Endothelial cell of umbilical vein (primary cell): ENCODE results near the gene COL23A1. TPM values are rescaled to one million over a fixed set of nuclear protein-coding genes. Genes with fewer than 3 reads are reported as not detected.

Experiments used
- BruUV-seq: library from RNA; stranded (reverse); fragments of 400-500 nt; replicated peaks from 2 replicates; lab custom pipeline; 2021; lab: Mats Ljungman, UMichigan
- CTCF ChIA-PET: fragments of 300-600, 350-600 bp; sonication (Branson Sonifier 250); formaldehyde crosslinking; loops from one replicate; lab custom pipeline; 2021; ENCODE audit warnings: antibody characterized with exemption, inconsistent platforms; lab: Charles Lee
- POLR2A ChIA-PET: fragments of 300-600, 350-600 bp; sonication (Branson Sonifier 250); formaldehyde crosslinking; loops from one replicate; lab custom pipeline; 2021; ENCODE audit warnings: antibody characterized with exemption, inconsistent platforms; lab: Charles Lee
- DNase-seq: peaks from one replicate; pipeline ENCODE4 v3.0.0-alpha.2; 2011; ENCODE audit warnings: low read depth, low spot score
- FAIRE-seq: peaks from 2 replicates; lab custom pipeline; 2011; peaks lifted over from hg19 to GRCh38; lab: Jason Lieb, UNC
- H2AFZ ChIP-seq: 2 replicates; pipeline ENCODE4 v1.6.0; 2012; ENCODE audit warnings: low read depth, low read length, control low read depth, inconsistent platforms
- H3K27ac ChIP-seq: 2 replicates; pipeline ENCODE4 v1.5.1; 2011; ENCODE audit warnings: low read depth, mild to moderate bottlenecking, control low read depth, low read length, moderate library complexity; ENCODE audit not compliant: insufficient read depth
- H3K27me3 ChIP-seq, 2 experiments: 2 replicates each; pipeline versions ENCODE4 v1.6.0 to v1.6.1; 2011; ENCODE audit warnings: low read length in 2 of 2, mixed read lengths in 1 of 2; ENCODE audit not compliant: control insufficient read depth in 2 of 2, insufficient read depth in 2 of 2
- H3K36me3 ChIP-seq, 2 experiments: 2 replicates in 1 of 2; 3 replicates in 1 of 2; pipeline ENCODE4 v1.5.1; 2011; ENCODE audit warnings: low read length in 2 of 2, mild to moderate bottlenecking in 1 of 2, moderate library complexity in 1 of 2; ENCODE audit not compliant: control insufficient read depth in 2 of 2, insufficient read depth in 2 of 2; ENCODE audit errors: extremely low read depth in 1 of 2
- H3K4me1 ChIP-seq: 3 replicates; pipeline ENCODE4 v1.5.1; 2011; ENCODE audit warnings: mild to moderate bottlenecking, low read length; ENCODE audit not compliant: control insufficient read depth, insufficient read depth; ENCODE audit errors: extremely low read depth
- H3K4me2 ChIP-seq: 2 replicates; pipeline ENCODE4 v1.6.1; 2011; ENCODE audit warnings: low read length, control low read depth, mixed read lengths; ENCODE audit not compliant: insufficient read depth
- H3K4me3 ChIP-seq, 3 experiments: fragments of 200-600 bp in 1 of 3; sonication (generic), shearing (Covaris generic) in 1 of 3; replicated peaks in 1 of 3; 2 replicates each; pipeline ENCODE4 v1.5.1; 2011 to 2016; ENCODE audit warnings: control low read depth in 3 of 3, low read length in 3 of 3, mild to moderate bottlenecking in 2 of 3, inconsistent platforms in 1 of 3, low read depth in 1 of 3, moderate library complexity in 1 of 3; ENCODE audit not compliant: insufficient read depth in 1 of 3
- H3K79me2 ChIP-seq: 2 replicates; pipeline ENCODE4 v1.6.0; 2012; ENCODE audit warnings: low read length, inconsistent platforms; ENCODE audit not compliant: control insufficient read depth, insufficient read depth
- H3K9ac ChIP-seq: replicated peaks from 2 replicates; pipeline ENCODE3; 2011; ENCODE audit warnings: low read length, control low read depth; ENCODE audit not compliant: insufficient read depth; ENCODE audit errors: extremely low read depth
- H3K9me1 ChIP-seq: replicated peaks from 3 replicates; pipeline ENCODE4 v1.6.0; 2011; ENCODE audit warnings: mild to moderate bottlenecking, low read length; ENCODE audit not compliant: control insufficient read depth, insufficient read depth; ENCODE audit errors: extremely low read depth
- H3K9me3 ChIP-seq: replicated peaks from 2 replicates; pipeline ENCODE4 v1.5.1; 2012; ENCODE audit warnings: low read length, inconsistent platforms; ENCODE audit not compliant: control insufficient read depth, insufficient read depth
- H4K20me1 ChIP-seq: replicated peaks from 2 replicates; pipeline ENCODE3; 2011; ENCODE audit warnings: mild to moderate bottlenecking, low read length; ENCODE audit not compliant: control insufficient read depth, insufficient read depth; ENCODE audit errors: extremely low read depth
- CTCF ChIP-seq, 2 donors: IDR thresholded peaks; 1 replicate in 1 of 2; 2 replicates in 1 of 2; pipeline ENCODE4 v1.5.1; 2011; ENCODE audit warnings: low read length in 2 of 2, mild to moderate bottlenecking in 2 of 2, moderate library complexity in 2 of 2, control low read depth in 1 of 2, inconsistent platforms in 1 of 2, low read depth in 1 of 2; ENCODE audit not compliant: insufficient read depth in 1 of 2; ENCODE audit errors: extremely low read depth in 1 of 2
- EZH2 ChIP-seq: IDR thresholded peaks from 2 replicates; pipeline ENCODE4 v1.6.1; 2012; ENCODE audit warnings: borderline replicate concordance, low read depth, mild to moderate bottlenecking, moderate library complexity, low read length, inconsistent platforms; ENCODE audit not compliant: severe bottlenecking
- FOS ChIP-seq: IDR thresholded peaks from 2 replicates; pipeline ENCODE4 v1.6.1; 2011; ENCODE audit warnings: mild to moderate bottlenecking, low read length, moderate library complexity, borderline replicate concordance; ENCODE audit not compliant: insufficient read depth
- GATA2 ChIP-seq: IDR thresholded peaks from 2 replicates; pipeline ENCODE4 v1.7.0; 2011; ENCODE audit warnings: low read depth, mild to moderate bottlenecking, moderate library complexity, mixed read lengths, low read length; ENCODE audit not compliant: insufficient read length, insufficient read depth
- JUN ChIP-seq: IDR thresholded peaks from 2 replicates; pipeline ENCODE4 v1.6.1; 2011; ENCODE audit warnings: borderline replicate concordance, low read depth; ENCODE audit not compliant: insufficient read length, insufficient read depth
- MAX ChIP-seq: IDR thresholded peaks from 2 replicates; pipeline ENCODE4 v1.6.1; 2011; ENCODE audit not compliant: insufficient read depth, insufficient read length
- MYC ChIP-seq: IDR thresholded peaks from one replicate; pipeline ENCODE4 v1.6.1; 2011; ENCODE audit warnings: mild to moderate bottlenecking, low read depth, low read length
- POLR2A ChIP-seq: IDR thresholded peaks from 2 replicates; pipeline ENCODE4 v1.6.1; 2012; ENCODE audit warnings: low read depth, mild to moderate bottlenecking, control low read depth, low read length
- POLR2AphosphoS5 ChIP-seq: IDR thresholded peaks from 2 replicates; pipeline ENCODE4 v1.6.1; 2012; ENCODE audit warnings: low read depth, mild to moderate bottlenecking, control low read depth, low read length, moderate library complexity; ENCODE audit not compliant: insufficient read depth
- dilution Hi-C: fragments of 300-500 bp; cut with MboI; formaldehyde crosslinking; loops from one replicate; pipeline ENCODE4 v1.15.0; 2019; ENCODE audit warnings: low sequenced_read_pairs; ENCODE audit not compliant: extremely low pct_ligation_motif_present
- intact Hi-C: fragments of 100-400 bp; cut with micrococcal nuclease; formaldehyde crosslinking; loops from one replicate; pipeline ENCODE4 v1.10.0; 2022
- polyA plus RNA-seq, 4 experiments: library from polyadenylated mRNA; depleted of rRNA in 3 of 4; stranded (reverse) in 3 of 4; unstranded in 1 of 4; fragments of >200 nt; gene quantifications; 2 replicates each; pipeline versions ENCODE4 v1.2.1 to v1.2.3, GENCODE V29; 2011 to 2012; ENCODE audit warnings: missing spikeins in 1 of 4
- total RNA-seq: library from RNA; stranded (reverse); gene quantifications from 2 replicates; pipeline ENCODE4 v1.2.3, GENCODE V29; 2021

COL23A1 gene
- total and polyA plus RNA-seq, 2 donors (not counting 3 experiments of a cell fraction or from before 2014, with no cell fraction given), result not detected

GRCh38 chr5:178324481-178325310 lies 265.5 kb downstream of the COL23A1 start:
- FAIRE-seq, result no peak
- Histone ChIP-seq H3K79me2 (no peaks in the 10 kb centered on the region), H3K9ac (no peak overlapping the region), H3K4me1 (no peaks in the 10 kb centered on the region), H3K36me3 (no peaks in the 10 kb centered on the region), H3K27me3 (no peaks in the 10 kb centered on the region), H4K20me1 (no peaks in the 10 kb centered on the region), H3K4me3 (no peak overlapping the region), H3K9me1 (no peaks in the 10 kb centered on the region), H3K27ac (no peak overlapping the region), H2AFZ (no peak overlapping the region), H3K9me3 (no peaks in the 10 kb centered on the region), H3K4me2 (no peak overlapping the region)
- intact Hi-C loops, result no loop called here
- no peak for DNase-seq
- dilution Hi-C loops, result no loop called here
- TF ChIP-seq POLR2AphosphoS5, result no peak
- no peak for TF ChIP-seq MYC
- TF ChIP-seq POLR2A, result no peak
- no peak for TF ChIP-seq JUN
- TF ChIP-seq MAX, result no peak
- TF ChIP-seq FOS, result no peak
- TF ChIP-seq CTCF (IDR thresholded peaks at IDR 0.05; ENCODE audit: extremely low read depth in 1 of 2, insufficient read depth in 1 of 2, low read depth in 1 of 2, low read length in 2 of 2), result no peak
- TF ChIP-seq EZH2, result no peak
- no peak for TF ChIP-seq GATA2
- CTCF ChIA-PET, result no interaction called here
- no TSS peak for BruUV-seq
- POLR2A ChIA-PET, result no interaction called here
